DOHH2 (cell line): ENCODE measurements around the gene RASL11A.

Experiments used
- H3F3A ChIP-seq: fragments of 200-600 bp; sonication (generic), shearing (Covaris generic); 2 replicates; pipeline ENCODE4 v1.6.0; 2016; ENCODE audit warnings: antibody characterized with exemption, mild to moderate bottlenecking; ENCODE audit not compliant: control insufficient read depth, insufficient read depth
- H3K27ac ChIP-seq: fragments of 200-600 bp; sonication (generic); 2 replicates; pipeline ENCODE4 v1.5.1; 2014; ENCODE audit warnings: low read depth, mild to moderate bottlenecking, low read length, moderate library complexity
- H3K27me3 ChIP-seq: fragments of 200-600 bp; sonication (generic); 2 replicates; pipeline ENCODE4 v1.6.1; 2014; ENCODE audit warnings: mild to moderate bottlenecking, low read length, mixed read lengths; ENCODE audit not compliant: control insufficient read depth
- H3K36me3 ChIP-seq: fragments of 200-600 bp; sonication (generic); 2 replicates; pipeline ENCODE4 v1.6.1; 2014; ENCODE audit warnings: mild to moderate bottlenecking, low read length, moderate library complexity, mixed read lengths; ENCODE audit not compliant: control insufficient read depth
- H3K4me1 ChIP-seq: fragments of 200-600 bp; sonication (generic); 2 replicates; pipeline ENCODE4 v1.6.1; 2014; ENCODE audit warnings: mild to moderate bottlenecking, low read length, mixed read lengths; ENCODE audit not compliant: control insufficient read depth
- H3K4me2 ChIP-seq: fragments of 200-600 bp; sonication (generic); 2 replicates; pipeline ENCODE4 v1.6.0; 2014; ENCODE audit warnings: mild to moderate bottlenecking, low read length, moderate library complexity
- H3K4me3 ChIP-seq: fragments of 200-600 bp; sonication (generic); 2 replicates; pipeline ENCODE4 v1.5.1; 2014; ENCODE audit warnings: mild to moderate bottlenecking, low read length, mixed read lengths
- H3K79me2 ChIP-seq: fragments of 200-600 bp; sonication (generic); 2 replicates; pipeline ENCODE4 v1.6.1; 2014; ENCODE audit warnings: mild to moderate bottlenecking, low read length, mixed read lengths; ENCODE audit not compliant: control insufficient read depth
- H3K9me2 ChIP-seq: fragments of 200-600 bp; sonication (generic); replicated peaks from 2 replicates; pipeline ENCODE4 v1.6.1; 2014; ENCODE audit warnings: mild to moderate bottlenecking, low read length, mixed read lengths; ENCODE audit not compliant: control insufficient read depth
- H3K9me3 ChIP-seq: fragments of 200-600 bp; sonication (generic); 2 replicates; pipeline ENCODE4 v1.6.1; 2014; ENCODE audit warnings: antibody characterized with exemption, low read length, mixed read lengths; ENCODE audit not compliant: control insufficient read depth, insufficient read depth
- H4K20me1 ChIP-seq: fragments of 200-600 bp; sonication (generic); 2 replicates; pipeline ENCODE4 v1.6.0; 2014; ENCODE audit warnings: low read depth, mild to moderate bottlenecking, antibody characterized with exemption, low read length, moderate library complexity; ENCODE audit not compliant: control insufficient read depth, insufficient read depth
- EZH2phosphoT487 ChIP-seq: fragments of 200-600 bp; sonication (generic); IDR thresholded peaks from 2 replicates; pipeline ENCODE4 v1.6.1; 2017; ENCODE audit warnings: borderline replicate concordance, mild to moderate bottlenecking, antibody characterized with exemption, low read length, moderate library complexity, mixed read lengths
- TF ChIP-seq, protein P1 (sequence below): fragments of 200-600 bp; sonication (generic); IDR thresholded peaks from one replicate; pipeline ENCODE4 v1.5.1; 2014; ENCODE audit warnings: antibody characterized with exemption, mild to moderate bottlenecking, low read depth, low read length; ENCODE audit not compliant: poor library complexity, severe bottlenecking

Gene RASL11A

DNA sequence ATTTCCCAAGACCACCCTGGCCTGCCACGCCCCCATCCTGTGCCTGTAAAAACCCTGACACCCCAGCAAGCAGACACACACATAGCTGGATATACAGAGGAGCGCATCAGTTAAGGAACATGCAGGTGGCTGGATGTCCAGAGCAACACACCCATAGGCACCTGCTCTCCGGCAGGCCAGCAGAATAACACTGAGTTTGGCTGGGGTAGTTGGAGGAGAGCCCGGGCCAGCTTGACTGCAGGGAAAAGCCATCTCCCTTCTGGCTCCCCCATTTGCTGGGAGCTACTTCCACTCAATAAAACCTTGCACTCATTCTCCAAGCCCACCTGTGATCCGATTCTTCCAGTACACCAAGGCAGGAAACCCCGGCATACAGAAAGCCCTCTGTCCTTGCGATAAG is 8.9 kb downstream of the RASL11A start:
- no peak overlapping the region for H3K4me2 ChIP-seq
- H3K4me3 ChIP-seq, result no peak overlapping the region
- no peaks in the 10 kb centered on the region for H3K79me2 ChIP-seq
- no peak overlapping the region for H3K27ac ChIP-seq
- no peaks in the 10 kb centered on the region for H3K36me3 ChIP-seq
- no peaks in the 10 kb centered on the region for H3K9me2 ChIP-seq
- TF ChIP-seq EZH2phosphoT487, result no peak
- TF ChIP-seq, protein P1, sequence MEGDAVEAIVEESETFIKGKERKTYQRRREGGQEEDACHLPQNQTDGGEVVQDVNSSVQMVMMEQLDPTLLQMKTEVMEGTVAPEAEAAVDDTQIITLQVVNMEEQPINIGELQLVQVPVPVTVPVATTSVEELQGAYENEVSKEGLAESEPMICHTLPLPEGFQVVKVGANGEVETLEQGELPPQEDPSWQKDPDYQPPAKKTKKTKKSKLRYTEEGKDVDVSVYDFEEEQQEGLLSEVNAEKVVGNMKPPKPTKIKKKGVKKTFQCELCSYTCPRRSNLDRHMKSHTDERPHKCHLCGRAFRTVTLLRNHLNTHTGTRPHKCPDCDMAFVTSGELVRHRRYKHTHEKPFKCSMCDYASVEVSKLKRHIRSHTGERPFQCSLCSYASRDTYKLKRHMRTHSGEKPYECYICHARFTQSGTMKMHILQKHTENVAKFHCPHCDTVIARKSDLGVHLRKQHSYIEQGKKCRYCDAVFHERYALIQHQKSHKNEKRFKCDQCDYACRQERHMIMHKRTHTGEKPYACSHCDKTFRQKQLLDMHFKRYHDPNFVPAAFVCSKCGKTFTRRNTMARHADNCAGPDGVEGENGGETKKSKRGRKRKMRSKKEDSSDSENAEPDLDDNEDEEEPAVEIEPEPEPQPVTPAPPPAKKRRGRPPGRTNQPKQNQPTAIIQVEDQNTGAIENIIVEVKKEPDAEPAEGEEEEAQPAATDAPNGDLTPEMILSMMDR, result no peak
- no peaks in the 10 kb centered on the region for H3K9me3 ChIP-seq
- no peaks in the 10 kb centered on the region for H3K27me3 ChIP-seq
- H3K4me1 ChIP-seq, result peaks cover 8% of the 10 kb centered on the region
- H4K20me1 ChIP-seq, result no peaks in the 10 kb centered on the region
- 0 out of 2 replicates have a peak, but pooled peaks cover 3% of the 10 kb centered on the region for H3F3A ChIP-seq

DNA sequence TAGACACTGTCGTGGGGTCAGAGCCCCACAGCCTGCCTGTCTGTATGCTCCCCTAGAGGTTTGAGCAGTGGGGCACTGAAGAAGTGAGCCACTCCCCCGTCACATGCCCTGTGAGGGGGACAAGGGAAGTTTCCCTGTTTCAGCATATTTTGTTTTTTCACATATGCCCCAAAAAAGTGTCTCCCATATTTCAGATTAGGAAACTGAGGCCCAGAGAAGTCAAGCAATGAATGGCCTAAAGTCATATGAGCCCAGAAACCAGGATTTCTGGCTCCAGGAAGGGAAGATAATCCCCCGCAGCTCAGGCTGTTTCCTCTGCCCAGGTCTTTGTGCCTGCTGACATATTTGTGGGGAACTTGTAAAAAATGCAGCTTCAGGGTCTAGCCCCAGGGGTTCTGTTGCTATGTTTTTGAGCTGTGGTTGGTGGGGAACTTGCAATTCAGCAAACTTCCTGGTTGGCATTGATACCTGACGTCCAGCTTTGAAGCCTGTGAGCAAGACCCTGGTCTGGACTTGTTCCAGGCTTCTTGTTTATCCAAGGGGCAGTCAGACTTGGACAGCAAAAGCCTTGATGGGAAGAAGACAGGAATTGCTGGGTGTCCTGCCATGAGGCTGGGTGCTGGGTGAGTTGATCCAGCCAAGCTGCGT is 9.5 kb downstream of the RASL11A start:
- Histone ChIP-seq H3K4me1 (peaks cover 15% of the 10 kb centered on the region), H3K4me3 (no peak overlapping the region), H3K4me2 (no peak overlapping the region), H3K9me2 (no peaks in the 10 kb centered on the region), H3K27me3 (no peaks in the 10 kb centered on the region), H3K36me3 (no peaks in the 10 kb centered on the region), H3K27ac (no peak overlapping the region), H3K79me2 (no peaks in the 10 kb centered on the region), H3K9me3 (no peaks in the 10 kb centered on the region), H3F3A (0 out of 2 replicates have a peak, but pooled peaks cover 6% of the 10 kb centered on the region), H4K20me1 (no peaks in the 10 kb centered on the region)
- TF ChIP-seq, protein P1, result no peak
- TF ChIP-seq EZH2phosphoT487, result no peak

DNA sequence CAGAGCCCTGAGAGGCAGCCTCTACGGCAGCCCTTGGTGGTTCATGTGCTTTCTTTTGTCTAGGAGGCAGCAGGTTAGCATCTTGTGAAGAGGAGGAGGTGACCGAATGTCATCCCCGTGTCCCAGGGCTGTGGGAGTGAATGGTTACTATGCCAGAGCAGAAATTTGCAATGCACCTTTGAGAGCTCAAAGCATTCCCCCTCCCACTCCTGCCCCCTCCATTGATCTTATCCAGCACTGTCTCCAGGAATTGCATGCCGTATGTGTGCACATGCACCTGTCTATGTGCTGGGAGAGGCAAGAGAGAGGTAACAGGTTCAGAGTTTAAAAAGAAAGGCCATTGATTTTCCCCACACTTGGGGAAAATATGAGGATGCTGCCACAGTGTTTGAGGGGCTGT is 10.2 kb downstream of the RASL11A start:
- Histone ChIP-seq H3K36me3 (no peaks in the 10 kb centered on the region), H3K79me2 (no peaks in the 10 kb centered on the region), H4K20me1 (no peaks in the 10 kb centered on the region), H3K4me1 (peaks cover 22% of the 10 kb centered on the region), H3K27ac (no peak overlapping the region), H3K9me2 (no peaks in the 10 kb centered on the region), H3K27me3 (no peaks in the 10 kb centered on the region), H3K4me2 (no peak overlapping the region), H3K4me3 (no peak overlapping the region), H3F3A (0 out of 2 replicates have a peak, but pooled peaks cover 6% of the 10 kb centered on the region), H3K9me3 (no peaks in the 10 kb centered on the region)
- no peak for TF ChIP-seq EZH2phosphoT487
- TF ChIP-seq, protein P1, result no peak
